IMR-90 (cell line): ENCODE results near the gene ROBO1. TPM values are rescaled to one million over a fixed set of nuclear protein-coding genes. Genes with fewer than 3 reads are reported as not detected.

Experiments
- ATAC-seq: fragments of 200-7000 bp; cut with Tn5 transposase; 2 replicates; pipeline ENCODE4 v1.9.1; 2020; ENCODE audit warnings: low read depth, mild to moderate bottlenecking, moderate library complexity
- BruUV-seq: library from RNA; stranded (reverse); fragments of 400-500 nt; replicated peaks from 2 replicates; lab custom pipeline; 2021; lab: Mats Ljungman, UMichigan
- CTCF ChIA-PET: fragments of 300-600 bp; formaldehyde crosslinking; extraction: SDS; loops from one replicate; lab custom pipeline; 2021; ENCODE audit warnings: antibody characterized with exemption; lab: Yijun Ruan, JAX
- POLR2A ChIA-PET: fragments of 300-600 bp; sonication (Branson Sonifier 250); formaldehyde crosslinking; loops from one replicate; lab custom pipeline; 2022; ENCODE audit warnings: antibody characterized with exemption; ENCODE audit not compliant: unreplicated experiment; lab: Charles Lee
- DNase-seq: peaks from one replicate; pipeline ENCODE4 v3.0.0; 2013
- H2AFZ ChIP-seq: replicated peaks from 2 replicates; pipeline ENCODE3; 2013; ENCODE audit warnings: low read length, mild to moderate bottlenecking; ENCODE audit not compliant: poor library complexity
- H2AK5ac ChIP-seq: 2 replicates; pipeline ENCODE4 v1.6.1; 2013; ENCODE audit warnings: low read depth, low read length, inconsistent platforms
- H2AK9ac ChIP-seq: replicated peaks from 2 replicates; pipeline ENCODE3; 2013; ENCODE audit warnings: mild to moderate bottlenecking, low read depth, low read length, moderate library complexity; ENCODE audit not compliant: poor library complexity
- H2BK120ac ChIP-seq: 2 replicates; pipeline ENCODE4 v1.6.1; 2013; ENCODE audit warnings: low read depth, low read length, inconsistent platforms
- H2BK15ac ChIP-seq: 3 replicates; pipeline ENCODE4 v1.6.1; 2013; ENCODE audit warnings: low read depth, low read length, inconsistent platforms
- H2BK20ac ChIP-seq: 2 replicates; pipeline ENCODE4 v1.6.1; 2013; ENCODE audit warnings: low read depth, mild to moderate bottlenecking, inconsistent platforms, low read length, moderate library complexity
- H2BK5ac ChIP-seq: 2 replicates; pipeline ENCODE4 v1.6.1; 2013; ENCODE audit warnings: mild to moderate bottlenecking, low read depth, low read length, inconsistent platforms; ENCODE audit not compliant: poor library complexity, severe bottlenecking
- H3K14ac ChIP-seq: replicated peaks from 2 replicates; pipeline ENCODE4 v1.6.1; 2013; ENCODE audit warnings: low read depth, low read length, inconsistent platforms
- H3K18ac ChIP-seq: 2 replicates; pipeline ENCODE4 v1.6.1; 2013; ENCODE audit warnings: low read depth, low read length, control low read depth
- H3K23ac ChIP-seq: 2 replicates; pipeline ENCODE4 v1.6.1; 2013; ENCODE audit warnings: low read depth, low read length, inconsistent platforms
- H3K27ac ChIP-seq: 2 replicates; pipeline ENCODE4 v1.5.1; 2013; ENCODE audit warnings: mild to moderate bottlenecking, control low read depth, low read length; ENCODE audit not compliant: insufficient read depth
- H3K27me3 ChIP-seq: 2 replicates; pipeline ENCODE4 v1.6.1; 2013; ENCODE audit warnings: low read length; ENCODE audit not compliant: control insufficient read depth, insufficient read depth
- H3K36me3 ChIP-seq: 2 replicates; pipeline ENCODE4 v1.6.1; 2013; ENCODE audit warnings: low read length, mixed read lengths; ENCODE audit not compliant: control insufficient read depth, insufficient read depth
- H3K4ac ChIP-seq: 2 replicates; pipeline ENCODE4 v1.6.1; 2013; ENCODE audit warnings: low read depth, low read length, inconsistent platforms
- H3K4me1 ChIP-seq: 2 replicates; pipeline ENCODE4 v1.6.1; 2013; ENCODE audit warnings: low read length, mixed read lengths; ENCODE audit not compliant: control insufficient read depth, insufficient read depth
- H3K4me2 ChIP-seq: 2 replicates; pipeline ENCODE4 v1.6.1; 2013; ENCODE audit warnings: low read depth, mild to moderate bottlenecking, control low read depth, low read length, moderate library complexity
- H3K4me3 ChIP-seq: 2 replicates; pipeline ENCODE4 v1.5.1; 2013; ENCODE audit warnings: low read depth, mild to moderate bottlenecking, control low read depth, low read length, moderate library complexity; ENCODE audit not compliant: insufficient read depth
- H3K56ac ChIP-seq: 2 replicates; pipeline ENCODE4 v1.6.1; 2013; ENCODE audit warnings: low read length, inconsistent platforms; ENCODE audit not compliant: insufficient read depth; ENCODE audit errors: extremely low read depth
- H3K79me1 ChIP-seq, 2 experiments: 2 replicates each; pipeline ENCODE4 v1.6.1; 2013; ENCODE audit warnings: low read length in 2 of 2, inconsistent platforms in 1 of 2, low read depth in 1 of 2
- H3K9ac ChIP-seq: 2 replicates; pipeline ENCODE4 v1.6.1; 2013; ENCODE audit warnings: low read depth, low read length, control low read depth
- H3K9me1 ChIP-seq: 2 replicates; pipeline ENCODE4 v1.6.1; 2013; ENCODE audit warnings: low read length, inconsistent platforms; ENCODE audit not compliant: insufficient read depth
- H3K9me3 ChIP-seq: 2 replicates; pipeline ENCODE4 v1.6.1; 2013; ENCODE audit warnings: low read length; ENCODE audit not compliant: control insufficient read depth, insufficient read depth
- H4K20me1 ChIP-seq: 2 replicates; pipeline ENCODE4 v1.6.1; 2013; ENCODE audit warnings: low read length, inconsistent platforms; ENCODE audit not compliant: insufficient read depth
- H4K5ac ChIP-seq: 2 replicates; pipeline ENCODE4 v1.6.1; 2013; ENCODE audit warnings: mild to moderate bottlenecking, low read depth, low read length, control low read depth
- H4K8ac ChIP-seq, 2 experiments: 2 replicates each; pipeline ENCODE4 v1.6.1; 2013; ENCODE audit warnings: low read depth in 2 of 2, low read length in 2 of 2, control low read depth in 1 of 2, inconsistent platforms in 1 of 2
- H4K91ac ChIP-seq: 2 replicates; pipeline ENCODE4 v1.6.1; 2013; ENCODE audit warnings: low read depth, low read length, inconsistent platforms; ENCODE audit not compliant: insufficient read depth
- BHLHE40 ChIP-seq: fragments of 150-350 bp; IDR thresholded peaks from 2 replicates; pipeline ENCODE4 v1.6.1; 2016; ENCODE audit warnings: mild to moderate bottlenecking, low read depth, low read length
- CHD1 ChIP-seq: IDR thresholded peaks from 2 replicates; pipeline ENCODE4 v1.6.1; 2012; ENCODE audit warnings: low read depth, low read length, improper control_type of control experiment
- CTCF ChIP-seq: conservative IDR thresholded peaks from 2 replicates; pipeline ENCODE4 v1.5.1; 2012; ENCODE audit warnings: mild to moderate bottlenecking, low read depth, low read length, improper control_type of control experiment
- MAFK ChIP-seq: IDR thresholded peaks from 2 replicates; pipeline ENCODE4 v1.6.1; 2012; ENCODE audit warnings: low read depth, low read length, improper control_type of control experiment
- MAZ ChIP-seq: IDR thresholded peaks from 2 replicates; pipeline ENCODE4 v1.6.1; 2012; ENCODE audit warnings: low read depth, mild to moderate bottlenecking, low read length, improper control_type of control experiment, moderate library complexity, borderline replicate concordance
- RCOR1 ChIP-seq: IDR thresholded peaks from 2 replicates; pipeline ENCODE4 v1.6.1; 2012; ENCODE audit warnings: mild to moderate bottlenecking, low read length, improper control_type of control experiment; ENCODE audit not compliant: insufficient replicate concordance
- RFX5 ChIP-seq: IDR thresholded peaks from 2 replicates; pipeline ENCODE4 v1.8.0; 2012; ENCODE audit warnings: low read depth, mild to moderate bottlenecking, low read length, moderate library complexity
- SMC3 ChIP-seq: fragments of 150-350 bp; IDR thresholded peaks from 2 replicates; pipeline ENCODE4 v1.6.1; 2016; ENCODE audit warnings: low read depth, mild to moderate bottlenecking, antibody characterized with exemption, low read length, moderate library complexity
- USF2 ChIP-seq: fragments of 150-350 bp; IDR thresholded peaks from 2 replicates; pipeline ENCODE4 v1.6.1; 2017; ENCODE audit warnings: mild to moderate bottlenecking, antibody characterized with exemption, low read length, low read depth
- WGBS, 2 experiments: methylation state at CpG; one replicate each; pipeline versions ENCODE4 v1.1.5 to v1.1.7; 2013; ENCODE audit warnings: missing lambda C conversion rate in 2 of 2; ENCODE audit not compliant: insufficient read length in 1 of 2; ENCODE audit errors: extremely low coverage in 2 of 2; 5-methylcytosine and 5-hydroxymethylcytosine counted together
- dilution Hi-C: fragments of 300-500 bp; cut with HindIII; formaldehyde crosslinking; loops from one replicate; pipeline ENCODE4 v1.14.3; 2018; ENCODE audit warnings: low sequenced_read_pairs; ENCODE audit not compliant: unreplicated experiment
- in situ Hi-C: fragments of 300-500 bp; cut with MboI; formaldehyde crosslinking; loops from 3 replicates; pipeline ENCODE4 v1.14.3; 2019; ENCODE audit warnings: low sequenced_read_pairs, inconsistent platforms, mixed read lengths
- intact Hi-C: fragments of 100-400 bp; cut with micrococcal nuclease; formaldehyde crosslinking; loops from 2 replicates; pipeline ENCODE4 v1.10.0; 2022
- polyA plus RNA-seq, 3 experiments: library from polyadenylated mRNA; depleted of rRNA; stranded (reverse); fragments of >200 nt; gene quantifications; 2 replicates each; pipeline ENCODE4 v1.2.3, GENCODE V29; 2012; ENCODE audit warnings: low replicate concordance in 1 of 3
- total RNA-seq: library from RNA; depleted of rRNA; stranded (reverse); fragments of >200 nt; gene quantifications from 2 replicates; pipeline ENCODE4 v1.2.3, GENCODE V29; 2012

Gene ROBO1
- total and polyA plus RNA-seq, 2 of the 4 experiments (the other 2 are of a cell fraction) = 24.1 to 53.9 TPM

GRCh38 chr3:79368403-79368802 lies 399.4 kb downstream of the ROBO1 start:
- no peak overlapping the region for H3K23ac ChIP-seq
- peaks cover 6% of the 10 kb centered on the region; the same call in 1 of the 2 replicates for H3K4me1 ChIP-seq
- H2AK9ac ChIP-seq = no peak overlapping the region
- H3K27me3 ChIP-seq = no peaks in the 10 kb centered on the region
- no peak overlapping the region for H3K27ac ChIP-seq
- no peaks in the 10 kb centered on the region for H3K36me3 ChIP-seq
- H2BK15ac ChIP-seq = no peak overlapping the region; the same call in 2 of the 3 replicates
- TF ChIP-seq CHD1 = no peak
- TF ChIP-seq BHLHE40 = no peak
- no peak for TF ChIP-seq MAFK
- TF ChIP-seq CTCF = no peak
- no peak for TF ChIP-seq USF2
- no peak for TF ChIP-seq RFX5
- no peak for TF ChIP-seq RCOR1
- no peak for TF ChIP-seq SMC3
- no peak for TF ChIP-seq MAZ
- H2BK120ac ChIP-seq = peak overlapping the region; percentile 52; the same call in 1 of the 2 replicates
- 0 out of 2 replicates have a peak overlapping the region, but pooled peaks have one; percentile 4 for H2AK5ac ChIP-seq
- no peak overlapping the region for H4K5ac ChIP-seq
- peak overlapping the region; percentile 22; the same call in 1 of the 2 replicates for H3K14ac ChIP-seq
- ATAC-seq (no peak), DNase-seq (peak; percentile 13)
- H3K9me3 ChIP-seq = no peaks in the 10 kb centered on the region
- ChIA-PET POLR2A (no interaction called here), CTCF (interaction anchor here (0.6 to 0.9 kb wide), 2 partner anchors 21 to 1194 kb away, joined by 3 read pairs; no protein-coding TSS in a partner anchor)
- peak overlapping the region; percentile 65; the same call in 1 of the 2 replicates for H2BK20ac ChIP-seq
- H3K9me1 ChIP-seq = no peaks in the 10 kb centered on the region
- no peak overlapping the region for H2BK5ac ChIP-seq
- no peak overlapping the region for H3K4me2 ChIP-seq
- in situ Hi-C loops = loop anchor here (10.0 kb wide), 1 partner anchor 704 kb away; no protein-coding TSS in a partner anchor
- no CpG with 5 or more reads among the region's 3 CpGs for whole genome bisulfite sequencing, 2 experiments
- no peak overlapping the region for H3K56ac ChIP-seq
- H3K18ac ChIP-seq = peak overlapping the region; percentile 29; the same call in 1 of the 2 replicates
- no peak overlapping the region for H3K4ac ChIP-seq
- dilution Hi-C loops = no loop called here
- H4K8ac ChIP-seq = no peak overlapping the region
- no peak overlapping the region for H2AFZ ChIP-seq
- no peak overlapping the region for H4K91ac ChIP-seq
- BruUV-seq = no TSS peak
- intact Hi-C loops = loop anchor here (5.0 kb wide), 1 partner anchor 129 kb away; no protein-coding TSS in a partner anchor
- no peaks in the 10 kb centered on the region for H3K79me1 ChIP-seq
- no peak overlapping the region for H3K4me3 ChIP-seq
- no peak overlapping the region for H3K9ac ChIP-seq
- no peaks in the 10 kb centered on the region for H4K20me1 ChIP-seq
